Vagina (tissue), 2 donors: ENCODE data around the gene TENM4. TPM values are rescaled to one million over a fixed set of nuclear protein-coding genes. Genes with fewer than 3 reads are reported as not detected.

ENCODE experiments used
- DNase-seq, 2 donors: peaks; one replicate each; pipeline ENCODE4 v3.0.0-alpha.2; 2017; ENCODE audit errors: extremely low spot score in 2 of 2
- H3K27ac ChIP-seq: fragments of 200-600 bp; sonication (generic); one replicate; pipeline ENCODE4 v1.5.1; 2019
- H3K27me3 ChIP-seq: fragments of 200-600 bp; sonication (generic); one replicate; pipeline ENCODE4 v1.5.1; 2019
- H3K36me3 ChIP-seq, 2 donors: fragments of 200-600 bp; sonication (generic); one replicate each; pipeline ENCODE4 v1.5.1; 2017 to 2019
- H3K4me1 ChIP-seq: fragments of 200-600 bp; sonication (generic); one replicate; pipeline ENCODE4 v1.5.1; 2019
- H3K4me3 ChIP-seq, 2 donors: fragments of 200-600 bp; sonication (generic); 1 replicate in 1 of 2; 2 replicates in 1 of 2; pipeline ENCODE4 v1.5.1; 2016 to 2019
- H3K9me3 ChIP-seq: fragments of 200-600 bp; sonication (generic); one replicate; pipeline ENCODE4 v1.5.1; 2019
- POLR2A ChIP-seq, 2 donors: fragments of 450-650 bp; IDR thresholded peaks; one replicate each; pipeline ENCODE4 v1.6.1; 2017; ENCODE audit warnings: antibody characterized with exemption in 2 of 2, mild to moderate bottlenecking in 2 of 2, moderate library complexity in 2 of 2
- POLR2AphosphoS5 ChIP-seq, 2 donors: sonication (generic); formaldehyde crosslinking; IDR thresholded peaks; one replicate each; pipeline ENCODE4 v1.9.0; 2017; ENCODE audit warnings: antibody characterized with exemption in 2 of 2, mild to moderate bottlenecking in 2 of 2, low read depth in 1 of 2; ENCODE audit not compliant: insufficient read depth in 1 of 2
- intact Hi-C: fragments of 100-400 bp; cut with DNase I; formaldehyde crosslinking; loops from one replicate; pipeline ENCODE4 v1.15.1; 2023
- total RNA-seq: library from RNA; depleted of rRNA; stranded (reverse); fragments of >200 nt; gene quantifications from one replicate; pipeline ENCODE4 v1.2.3, GENCODE V29; 2016
- TF ChIP-seq, protein P1 (sequence below), 3 experiments: fragments of 450-650 bp in 2 of 3; fragments of 200-600 bp in 1 of 3; sonication (generic) in 1 of 3; IDR thresholded peaks; one replicate each; pipeline ENCODE4 v1.5.1; 2017 to 2019; ENCODE audit warnings: antibody characterized with exemption in 3 of 3, mild to moderate bottlenecking in 2 of 3, moderate library complexity in 2 of 3

TENM4 gene
- total RNA-seq, 1 donor from 2014 or later = 12.5 TPM

DNA sequence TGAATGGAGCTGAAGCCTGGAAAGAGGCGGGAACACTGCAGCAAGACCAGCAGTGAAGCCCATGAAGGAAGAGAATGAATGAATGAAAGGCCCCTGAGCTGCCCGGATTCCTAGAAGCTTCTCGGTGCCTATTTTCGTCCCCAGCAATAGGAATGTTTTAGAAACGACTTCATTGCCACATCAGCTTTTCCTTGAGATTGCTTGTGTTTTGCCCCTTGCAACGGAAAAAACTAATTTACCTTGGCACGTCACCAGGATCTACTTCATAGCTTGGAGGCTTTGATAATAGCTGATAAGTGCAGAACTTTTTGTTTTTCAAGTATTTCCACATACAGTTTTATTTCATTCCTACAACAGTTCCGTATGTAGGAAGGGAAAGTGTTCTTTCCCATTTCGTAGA, 617.2 kb downstream of the TENM4 start:
- Histone ChIP-seq H3K36me3 (no peaks in the 10 kb centered on the region), H3K9me3 (no peaks in the 10 kb centered on the region), H3K27me3 (no peaks in the 10 kb centered on the region), H3K4me1 (no peaks in the 10 kb centered on the region), H3K27ac (no peak overlapping the region), H3K4me3 (no peak overlapping the region)
- intact Hi-C loops = no loop called here
- TF ChIP-seq, protein P1, sequence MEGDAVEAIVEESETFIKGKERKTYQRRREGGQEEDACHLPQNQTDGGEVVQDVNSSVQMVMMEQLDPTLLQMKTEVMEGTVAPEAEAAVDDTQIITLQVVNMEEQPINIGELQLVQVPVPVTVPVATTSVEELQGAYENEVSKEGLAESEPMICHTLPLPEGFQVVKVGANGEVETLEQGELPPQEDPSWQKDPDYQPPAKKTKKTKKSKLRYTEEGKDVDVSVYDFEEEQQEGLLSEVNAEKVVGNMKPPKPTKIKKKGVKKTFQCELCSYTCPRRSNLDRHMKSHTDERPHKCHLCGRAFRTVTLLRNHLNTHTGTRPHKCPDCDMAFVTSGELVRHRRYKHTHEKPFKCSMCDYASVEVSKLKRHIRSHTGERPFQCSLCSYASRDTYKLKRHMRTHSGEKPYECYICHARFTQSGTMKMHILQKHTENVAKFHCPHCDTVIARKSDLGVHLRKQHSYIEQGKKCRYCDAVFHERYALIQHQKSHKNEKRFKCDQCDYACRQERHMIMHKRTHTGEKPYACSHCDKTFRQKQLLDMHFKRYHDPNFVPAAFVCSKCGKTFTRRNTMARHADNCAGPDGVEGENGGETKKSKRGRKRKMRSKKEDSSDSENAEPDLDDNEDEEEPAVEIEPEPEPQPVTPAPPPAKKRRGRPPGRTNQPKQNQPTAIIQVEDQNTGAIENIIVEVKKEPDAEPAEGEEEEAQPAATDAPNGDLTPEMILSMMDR (IDR thresholded peaks at IDR 0.05) = no peak
- no peak for DNase-seq

DNA sequence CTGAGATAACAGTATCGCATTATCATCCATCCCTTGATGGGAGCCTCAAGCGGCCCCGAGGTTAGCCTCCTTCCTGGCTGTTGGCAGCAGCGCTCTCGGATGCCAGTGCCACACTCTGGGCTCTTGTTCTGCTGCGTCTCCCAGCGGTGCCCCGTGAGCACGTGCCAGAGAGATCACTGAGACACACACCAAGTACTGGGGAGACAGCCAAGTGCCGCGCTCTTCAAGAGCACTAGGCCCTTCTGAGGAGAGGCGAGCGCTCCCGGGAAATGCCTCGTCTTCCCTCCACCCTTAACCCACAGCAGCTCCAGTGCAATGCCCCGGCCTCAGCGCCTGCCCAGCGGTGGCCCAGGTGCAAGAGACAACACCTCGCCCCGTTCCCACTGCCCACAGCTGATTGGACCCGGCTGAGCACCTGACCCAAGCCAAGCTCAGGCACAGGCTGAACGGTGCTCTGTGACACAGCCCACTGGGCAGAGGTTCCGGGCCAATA, 617.9 kb downstream of the TENM4 start:
- no peaks in the 10 kb centered on the region for H3K27me3 ChIP-seq
- H3K9me3 ChIP-seq = no peaks in the 10 kb centered on the region
- H3K4me1 ChIP-seq = no peaks in the 10 kb centered on the region
- no peak for DNase-seq
- H3K4me3 ChIP-seq = no peak overlapping the region
- H3K36me3 ChIP-seq = no peaks in the 10 kb centered on the region
- no peak overlapping the region for H3K27ac ChIP-seq
- TF ChIP-seq, protein P1 (IDR thresholded peaks at IDR 0.05) = no peak
- no peak for TF ChIP-seq POLR2AphosphoS5 (IDR thresholded peaks at IDR 0.05; ENCODE audit: insufficient read depth in 1 of 2, low read depth in 1 of 2)
- no peak for TF ChIP-seq POLR2A (IDR thresholded peaks at IDR 0.05)
- intact Hi-C loops = no loop called here

DNA sequence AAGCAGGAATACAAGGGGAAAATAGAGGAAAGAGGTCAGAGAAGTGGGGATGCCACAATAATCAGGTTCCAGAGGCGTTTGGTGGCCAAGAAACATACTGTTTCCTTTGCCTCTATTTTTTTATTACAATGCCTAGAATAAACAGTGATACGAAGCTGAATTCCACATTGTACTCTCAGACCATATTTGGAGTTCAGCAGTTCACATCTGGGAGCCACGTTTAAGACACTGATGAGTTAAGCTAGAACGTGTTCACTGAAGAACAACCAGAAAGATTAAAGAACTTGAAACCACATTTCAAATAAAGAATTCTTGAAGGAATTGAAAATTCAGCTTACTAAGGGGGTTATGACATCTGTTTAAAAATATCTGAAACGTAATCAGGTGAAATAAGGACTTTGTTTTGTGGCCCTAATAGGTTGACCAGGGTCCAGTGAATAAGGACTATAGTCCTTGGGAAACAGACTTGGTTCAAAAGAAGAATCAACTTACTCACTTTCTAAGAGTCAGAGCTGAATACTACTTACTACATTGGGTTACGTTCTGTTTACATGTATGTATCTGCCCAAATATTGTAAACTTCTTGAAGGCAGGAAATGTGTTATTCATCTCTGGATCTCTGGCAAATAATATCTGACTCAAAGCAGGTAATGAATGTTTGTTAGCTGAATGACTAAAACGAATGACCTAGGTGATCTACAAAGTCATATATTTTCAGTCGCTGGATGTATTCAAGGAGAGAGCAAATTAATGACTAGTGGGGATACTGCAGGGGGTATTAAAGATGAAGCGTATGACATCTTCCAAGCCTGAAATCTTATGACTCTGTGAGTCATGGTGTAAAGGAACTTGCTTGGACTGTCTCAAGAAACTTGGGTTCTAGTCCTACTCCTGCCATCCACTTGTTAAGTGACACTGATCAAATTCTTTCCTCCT, 619.2 kb downstream of the TENM4 start:
- Histone ChIP-seq H3K9me3 (no peaks in the 10 kb centered on the region), H3K4me1 (no peaks in the 10 kb centered on the region), H3K27me3 (no peaks in the 10 kb centered on the region), H3K4me3 (no peak overlapping the region), H3K27ac (no peak overlapping the region), H3K36me3 (no peaks in the 10 kb centered on the region)
- no peak for DNase-seq
- TF ChIP-seq, protein P1 (IDR thresholded peaks at IDR 0.05) = no peak
- TF ChIP-seq POLR2AphosphoS5 (IDR thresholded peaks at IDR 0.05; ENCODE audit: insufficient read depth in 1 of 2, low read depth in 1 of 2) = no peak
- no peak for TF ChIP-seq POLR2A (IDR thresholded peaks at IDR 0.05)
- intact Hi-C loops = no loop called here

DNA sequence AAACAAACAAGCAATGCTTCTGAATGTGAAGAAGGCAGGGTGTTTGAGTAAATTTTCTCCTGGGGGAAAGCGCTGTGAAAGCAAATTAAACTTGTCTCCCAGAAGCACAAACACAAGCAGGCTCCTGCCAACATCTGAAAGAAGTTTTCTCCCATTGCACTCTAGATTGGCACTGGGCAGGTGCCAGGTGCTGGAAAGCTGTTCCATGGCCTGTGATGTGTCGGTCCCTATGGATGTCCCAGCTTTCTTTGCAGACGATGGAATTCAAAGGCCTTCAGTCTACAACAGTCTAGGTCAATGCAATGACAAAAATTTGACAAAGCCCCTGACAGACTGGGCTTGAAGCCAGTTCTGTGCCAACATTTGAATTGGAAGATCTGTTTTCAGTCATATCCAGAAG, 620.1 kb downstream of the TENM4 start:
- Histone ChIP-seq H3K36me3 (no peaks in the 10 kb centered on the region), H3K4me3 (no peak overlapping the region), H3K9me3 (no peaks in the 10 kb centered on the region), H3K27me3 (no peaks in the 10 kb centered on the region), H3K4me1 (no peaks in the 10 kb centered on the region), H3K27ac (no peak overlapping the region)
- DNase-seq = no peak
- TF ChIP-seq, protein P1 (IDR thresholded peaks at IDR 0.05) = no peak
- TF ChIP-seq POLR2AphosphoS5 (IDR thresholded peaks at IDR 0.05; ENCODE audit: insufficient read depth in 1 of 2, low read depth in 1 of 2) (no peak), POLR2A (IDR thresholded peaks at IDR 0.05) (no peak)
- intact Hi-C loops = no loop called here

DNA sequence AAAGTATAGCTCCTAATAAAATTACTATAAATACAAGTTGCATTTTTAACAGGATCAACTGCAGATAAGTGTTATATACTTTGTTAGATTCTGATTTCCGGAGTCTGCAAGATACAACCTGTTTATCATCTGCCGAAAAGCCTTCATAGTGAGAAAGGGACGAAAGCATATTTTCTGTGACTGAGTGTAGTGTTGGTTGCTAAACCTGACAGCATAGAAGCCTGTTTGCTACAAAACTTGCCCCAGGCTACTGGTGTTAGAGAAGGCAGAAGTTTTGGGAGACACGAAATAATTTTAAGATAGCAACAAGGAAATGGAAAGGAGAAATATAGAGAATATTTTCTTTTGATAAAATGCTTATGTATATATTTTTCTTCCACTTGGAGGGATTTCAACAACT, 622.6 kb downstream of the TENM4 start:
- no peaks in the 10 kb centered on the region for H3K9me3 ChIP-seq
- no peaks in the 10 kb centered on the region for H3K27me3 ChIP-seq
- no peak overlapping the region for H3K4me3 ChIP-seq
- DNase-seq = no peak
- intact Hi-C loops = no loop called here
- no peak overlapping the region for H3K27ac ChIP-seq
- TF ChIP-seq POLR2A (IDR thresholded peaks at IDR 0.05) (no peak), POLR2AphosphoS5 (IDR thresholded peaks at IDR 0.05; ENCODE audit: insufficient read depth in 1 of 2, low read depth in 1 of 2) (no peak)
- TF ChIP-seq, protein P1 (IDR thresholded peaks at IDR 0.05) = no peak
- H3K4me1 ChIP-seq = no peaks in the 10 kb centered on the region
- no peaks in the 10 kb centered on the region for H3K36me3 ChIP-seq
